PFSK-1 (cell line): Measurements from ENCODE around the gene PUM2.

Source experiments
- FOXP2 ChIP-seq: optimal IDR thresholded peaks from 2 replicates; pipeline ENCODE3; 2011; ENCODE audit warnings: borderline replicate concordance, control low read depth, inconsistent platforms; ENCODE audit not compliant: insufficient read depth; ENCODE audit errors: extremely low read length, extremely low read depth
- POLR2AphosphoS5 ChIP-seq: IDR thresholded peaks from 2 replicates; pipeline ENCODE4 v1.6.1; 2012; ENCODE audit warnings: low read depth, mild to moderate bottlenecking, control low read depth, low read length, moderate library complexity
- REST ChIP-seq, 2 experiments: IDR thresholded peaks; 2 replicates each; pipeline versions ENCODE4 v1.6.1 to v1.8.0; 2011 to 2012; ENCODE audit warnings: low read depth in 2 of 2, low read length in 2 of 2, control low read depth in 1 of 2, inconsistent platforms in 1 of 2, mild to moderate bottlenecking in 1 of 2, moderate library complexity in 1 of 2; ENCODE audit not compliant: insufficient read depth in 1 of 2
- SIN3A ChIP-seq: IDR thresholded peaks from 2 replicates; pipeline ENCODE4 v1.6.1; 2012; ENCODE audit warnings: mild to moderate bottlenecking, low read length, moderate library complexity, borderline replicate concordance; ENCODE audit not compliant: insufficient read depth
- TAF1 ChIP-seq: IDR thresholded peaks from 2 replicates; pipeline ENCODE4 v1.6.1; 2012; ENCODE audit warnings: low read length, control low read depth, borderline replicate concordance; ENCODE audit not compliant: insufficient read depth

PUM2 gene

GRCh38 chr2:20396356-20397000, 45.8 kb upstream of the PUM2 start:
- TF ChIP-seq REST (IDR thresholded peaks at IDR 0.05; ENCODE audit: insufficient read depth in 1 of 2, low read depth in 2 of 2, low read length in 2 of 2), result no peak
- TF ChIP-seq FOXP2, result no peak
- TF ChIP-seq TAF1, result no peak
- TF ChIP-seq POLR2AphosphoS5, result no peak
- TF ChIP-seq SIN3A, result no peak

GRCh38 chr2:20393986-20394385, 43.3 kb upstream of the PUM2 start:
- TF ChIP-seq TAF1, result no peak

GRCh38 chr2:20391951-20392699, 41.5 kb upstream of the PUM2 start:
- TF ChIP-seq TAF1 (no peak), REST (IDR thresholded peaks at IDR 0.05; ENCODE audit: insufficient read depth in 1 of 2, low read depth in 2 of 2, low read length in 2 of 2) (no peak), FOXP2 (no peak), SIN3A (no peak), POLR2AphosphoS5 (no peak)

GRCh38 chr2:20390524-20391123, 40.0 kb upstream of the PUM2 start:
- no peak for TF ChIP-seq SIN3A
- no peak for TF ChIP-seq POLR2AphosphoS5

- no peak for TF ChIP-seq SIN3A
- no peak for TF ChIP-seq FOXP2
- TF ChIP-seq REST (IDR thresholded peaks at IDR 0.05; ENCODE audit: insufficient read depth in 1 of 2, low read depth in 2 of 2, low read length in 2 of 2), result no peak
- TF ChIP-seq POLR2AphosphoS5, result no peak
- no peak for TF ChIP-seq TAF1
These were observed 34.3 kb upstream of the PUM2 start for GRCh38 chr2:20384953-20385352.
